MM.1S (cell line): Measurements from ENCODE around the gene NCBP2.

ENCODE experiments used
- DNase-seq: peaks from one replicate; pipeline ENCODE4 v3.0.0-alpha.2; 2015
- H2AFZ ChIP-seq: fragments of 300-600 bp; sonication (generic); 2 replicates; pipeline ENCODE4 v1.6.0; 2016; ENCODE audit warnings: antibody characterized with exemption, low read length
- H3F3A ChIP-seq: fragments of 300-600 bp; sonication (generic); 2 replicates; pipeline ENCODE4 v1.6.1; 2016; ENCODE audit warnings: mild to moderate bottlenecking, antibody characterized with exemption, low read length, moderate library complexity, mixed read lengths; ENCODE audit not compliant: insufficient read depth
- H3K27ac ChIP-seq: fragments of 300-600 bp; sonication (generic); 2 replicates; pipeline ENCODE4 v1.5.1; 2016; ENCODE audit warnings: mild to moderate bottlenecking, low read length
- H3K27me3 ChIP-seq: fragments of 300-600 bp; sonication (generic); replicated peaks from 2 replicates; pipeline ENCODE4 v1.6.0; 2016; ENCODE audit warnings: low read length; ENCODE audit not compliant: insufficient read depth
- H3K36me3 ChIP-seq: fragments of 300-600 bp; sonication (generic); replicated peaks from 2 replicates; pipeline ENCODE4 v1.6.1; 2016; ENCODE audit warnings: mild to moderate bottlenecking, low read length, mixed read lengths; ENCODE audit not compliant: insufficient read depth
- H3K4me1 ChIP-seq: fragments of 300-600 bp; sonication (generic); 2 replicates; pipeline ENCODE4 v1.6.1; 2016; ENCODE audit warnings: low read length, mixed read lengths
- H3K4me2 ChIP-seq: fragments of 300-600 bp; sonication (generic); 2 replicates; pipeline ENCODE4 v1.6.0; 2016; ENCODE audit warnings: low read depth, low read length
- H3K4me3 ChIP-seq: fragments of 300-600 bp; sonication (generic); 2 replicates; pipeline ENCODE4 v1.5.1; 2016; ENCODE audit warnings: low read length, mixed read lengths
- H3K79me2 ChIP-seq: fragments of 300-600 bp; sonication (generic); 2 replicates; pipeline ENCODE4 v1.6.1; 2016; ENCODE audit warnings: mixed run types, low read length, mixed read lengths
- H3K9ac ChIP-seq: fragments of 300-600 bp; sonication (generic); 2 replicates; pipeline ENCODE4 v1.6.1; 2016; ENCODE audit warnings: low read length, mixed read lengths
- H3K9me2 ChIP-seq: fragments of 300-600 bp; sonication (generic); replicated peaks from 2 replicates; pipeline ENCODE4 v1.6.1; 2016; ENCODE audit warnings: mild to moderate bottlenecking, low read length, mixed read lengths; ENCODE audit not compliant: insufficient read depth
- H3K9me3 ChIP-seq: fragments of 300-600 bp; sonication (generic); replicated peaks from 2 replicates; pipeline ENCODE4 v1.6.1; 2016; ENCODE audit warnings: mild to moderate bottlenecking, low read length, mixed read lengths; ENCODE audit not compliant: insufficient read depth
- H4K20me1 ChIP-seq: fragments of 300-600 bp; sonication (generic); 2 replicates; pipeline ENCODE4 v1.6.1; 2016; ENCODE audit warnings: mild to moderate bottlenecking, low read length, moderate library complexity, mixed read lengths; ENCODE audit not compliant: insufficient read depth
- CTCF ChIP-seq: fragments of 300-600 bp; sonication (generic); IDR thresholded peaks from 2 replicates; pipeline ENCODE4 v1.5.1; 2016; ENCODE audit warnings: antibody characterized with exemption, low read length, mixed read lengths
- EZH2 ChIP-seq: fragments of 300-600 bp; sonication (generic); optimal IDR thresholded peaks from 2 replicates; pipeline ENCODE3; 2017; ENCODE audit warnings: low read depth, mild to moderate bottlenecking, antibody characterized with exemption, low read length, mixed read lengths
- EZH2phosphoT487 ChIP-seq: fragments of 300-600 bp; sonication (generic); IDR thresholded peaks from 2 replicates; pipeline ENCODE4 v1.6.1; 2018; ENCODE audit warnings: antibody characterized with exemption, low read length

Gene NCBP2

GRCh38 chr3:196970547-196971093 is 28.3 kb upstream of the NCBP2 start:
- 0 out of 2 replicates have a peak overlapping the region, but pooled peaks have one; percentile 52 for H3K4me2 ChIP-seq

GRCh38 chr3:196969660-196970546 is 27.6 kb upstream of the NCBP2 start:
- Histone ChIP-seq H3K79me2 (no peaks in the 10 kb centered on the region), H3K9me3 (no peaks in the 10 kb centered on the region), H3K9me2 (no peaks in the 10 kb centered on the region), H3K9ac (peak overlapping the region; percentile 75; the same call in 1 of the 2 replicates), H3K36me3 (no peaks in the 10 kb centered on the region), H3K4me2 (peak overlapping the region; percentile 100), H2AFZ (peak overlapping the region; percentile 61), H3F3A (no peaks in the 10 kb centered on the region), H3K27me3 (peaks cover 12% of the 10 kb centered on the region; the same call in 1 of the 2 replicates), H3K4me1 (0 out of 2 replicates have a peak, but pooled peaks cover 6% of the 10 kb centered on the region), H3K27ac (no peak overlapping the region), H4K20me1 (no peaks in the 10 kb centered on the region), H3K4me3 (peak overlapping the region; percentile 97)
- TF ChIP-seq EZH2 (no peak), CTCF (peak; percentile 62), EZH2phosphoT487 (no peak)
- DNase-seq, result peak; percentile 74

More at GRCh38 chr3:196970547-196971093, 28.3 kb upstream of the NCBP2 start:
- H3K79me2 ChIP-seq, result no peaks in the 10 kb centered on the region
- H3K9me2 ChIP-seq, result no peaks in the 10 kb centered on the region
- H3K9ac ChIP-seq, result no peak overlapping the region
- no peaks in the 10 kb centered on the region for H3K36me3 ChIP-seq
- no peak overlapping the region for H3K27ac ChIP-seq
- H3K4me3 ChIP-seq, result no peak overlapping the region
- no peaks in the 10 kb centered on the region for H4K20me1 ChIP-seq
- peaks cover 12% of the 10 kb centered on the region; the same call in 1 of the 2 replicates for H3K27me3 ChIP-seq
- no peaks in the 10 kb centered on the region for H3F3A ChIP-seq
- H2AFZ ChIP-seq, result 0 out of 2 replicates have a peak overlapping the region, but pooled peaks have one; percentile 25
- no peak for TF ChIP-seq EZH2phosphoT487
- TF ChIP-seq CTCF, result no peak
- no peak for TF ChIP-seq EZH2
- no peak for DNase-seq
- H3K4me1 ChIP-seq, result 0 out of 2 replicates have a peak, but pooled peaks cover 6% of the 10 kb centered on the region
- no peaks in the 10 kb centered on the region for H3K9me3 ChIP-seq

GRCh38 chr3:196969134-196969659 is 26.9 kb upstream of the NCBP2 start:
- no peak for TF ChIP-seq EZH2phosphoT487
- no peak for TF ChIP-seq EZH2
- no peak for TF ChIP-seq CTCF
- H2AFZ ChIP-seq, result peak overlapping the region; percentile 99
- H4K20me1 ChIP-seq, result no peaks in the 10 kb centered on the region
- peak overlapping the region; percentile 97 for H3K4me3 ChIP-seq
- H3K36me3 ChIP-seq, result no peaks in the 10 kb centered on the region
- 0 out of 2 replicates have a peak, but pooled peaks cover 6% of the 10 kb centered on the region for H3K4me1 ChIP-seq
- H3K27me3 ChIP-seq, result peaks cover 12% of the 10 kb centered on the region; the same call in 1 of the 2 replicates
- H3K27ac ChIP-seq, result peak overlapping the region; percentile 33; the same call in 1 of the 2 replicates
- DNase-seq, result peak; percentile 56
- peak overlapping the region; percentile 100 for H3K4me2 ChIP-seq
- H3K9me2 ChIP-seq, result no peaks in the 10 kb centered on the region
- peak overlapping the region; percentile 75 for H3K9ac ChIP-seq
- H3F3A ChIP-seq, result no peaks in the 10 kb centered on the region
- no peaks in the 10 kb centered on the region for H3K79me2 ChIP-seq
- no peaks in the 10 kb centered on the region for H3K9me3 ChIP-seq
